ENCODE results near the gene LRP2.

DNA sequence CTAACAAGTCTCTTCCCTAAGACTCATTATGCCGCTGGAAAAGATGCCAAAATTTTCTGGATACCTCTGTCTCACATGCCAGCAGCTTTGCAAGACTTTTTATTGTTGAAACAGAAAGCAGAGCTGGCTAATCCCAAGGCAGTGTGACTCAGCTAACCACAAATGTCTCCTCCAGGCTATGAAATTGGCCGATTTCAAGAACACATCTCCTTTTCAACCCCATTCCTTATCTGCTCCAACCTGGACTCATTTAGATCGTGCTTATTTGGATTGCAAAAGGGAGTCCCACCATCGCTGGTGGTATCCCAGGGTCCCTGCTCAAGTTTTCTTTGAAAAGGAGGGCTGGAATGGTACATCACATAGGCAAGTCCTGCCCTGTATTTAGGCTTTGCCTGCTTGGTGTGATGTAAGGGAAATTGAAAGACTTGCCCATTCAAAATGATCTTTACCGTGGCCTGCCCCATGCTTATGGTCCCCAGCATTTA, 266.7 kb downstream of the LRP2 start:
- TF ChIP-seq, protein P1, sequence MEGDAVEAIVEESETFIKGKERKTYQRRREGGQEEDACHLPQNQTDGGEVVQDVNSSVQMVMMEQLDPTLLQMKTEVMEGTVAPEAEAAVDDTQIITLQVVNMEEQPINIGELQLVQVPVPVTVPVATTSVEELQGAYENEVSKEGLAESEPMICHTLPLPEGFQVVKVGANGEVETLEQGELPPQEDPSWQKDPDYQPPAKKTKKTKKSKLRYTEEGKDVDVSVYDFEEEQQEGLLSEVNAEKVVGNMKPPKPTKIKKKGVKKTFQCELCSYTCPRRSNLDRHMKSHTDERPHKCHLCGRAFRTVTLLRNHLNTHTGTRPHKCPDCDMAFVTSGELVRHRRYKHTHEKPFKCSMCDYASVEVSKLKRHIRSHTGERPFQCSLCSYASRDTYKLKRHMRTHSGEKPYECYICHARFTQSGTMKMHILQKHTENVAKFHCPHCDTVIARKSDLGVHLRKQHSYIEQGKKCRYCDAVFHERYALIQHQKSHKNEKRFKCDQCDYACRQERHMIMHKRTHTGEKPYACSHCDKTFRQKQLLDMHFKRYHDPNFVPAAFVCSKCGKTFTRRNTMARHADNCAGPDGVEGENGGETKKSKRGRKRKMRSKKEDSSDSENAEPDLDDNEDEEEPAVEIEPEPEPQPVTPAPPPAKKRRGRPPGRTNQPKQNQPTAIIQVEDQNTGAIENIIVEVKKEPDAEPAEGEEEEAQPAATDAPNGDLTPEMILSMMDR (IDR thresholded peaks at IDR 0.05; ENCODE audit: poor library complexity) = no peak
- TF ChIP-seq EZH2phosphoT487 (IDR thresholded peaks at IDR 0.05; ENCODE audit: low read depth, severe bottlenecking, unreplicated experiment) = no peak

All from hepatocyte (in vitro differentiated cells).